NCI-H345 treated with DMSO at 0.1 percent for 48 hours (cell line): ENCODE data around the gene MAPK4.
"Not testable (repeated sequence)": the region's sequence is repeated elsewhere in the genome, so short reads cannot be mapped to it uniquely, and the experiment has no call there.

Source experiments
- DNase-seq: peaks from one replicate; lab custom pipeline; 2025; ENCODE audit not compliant: unreplicated experiment; lab: John Stamatoyannopoulos, UW

The MAPK4 gene

DNA sequence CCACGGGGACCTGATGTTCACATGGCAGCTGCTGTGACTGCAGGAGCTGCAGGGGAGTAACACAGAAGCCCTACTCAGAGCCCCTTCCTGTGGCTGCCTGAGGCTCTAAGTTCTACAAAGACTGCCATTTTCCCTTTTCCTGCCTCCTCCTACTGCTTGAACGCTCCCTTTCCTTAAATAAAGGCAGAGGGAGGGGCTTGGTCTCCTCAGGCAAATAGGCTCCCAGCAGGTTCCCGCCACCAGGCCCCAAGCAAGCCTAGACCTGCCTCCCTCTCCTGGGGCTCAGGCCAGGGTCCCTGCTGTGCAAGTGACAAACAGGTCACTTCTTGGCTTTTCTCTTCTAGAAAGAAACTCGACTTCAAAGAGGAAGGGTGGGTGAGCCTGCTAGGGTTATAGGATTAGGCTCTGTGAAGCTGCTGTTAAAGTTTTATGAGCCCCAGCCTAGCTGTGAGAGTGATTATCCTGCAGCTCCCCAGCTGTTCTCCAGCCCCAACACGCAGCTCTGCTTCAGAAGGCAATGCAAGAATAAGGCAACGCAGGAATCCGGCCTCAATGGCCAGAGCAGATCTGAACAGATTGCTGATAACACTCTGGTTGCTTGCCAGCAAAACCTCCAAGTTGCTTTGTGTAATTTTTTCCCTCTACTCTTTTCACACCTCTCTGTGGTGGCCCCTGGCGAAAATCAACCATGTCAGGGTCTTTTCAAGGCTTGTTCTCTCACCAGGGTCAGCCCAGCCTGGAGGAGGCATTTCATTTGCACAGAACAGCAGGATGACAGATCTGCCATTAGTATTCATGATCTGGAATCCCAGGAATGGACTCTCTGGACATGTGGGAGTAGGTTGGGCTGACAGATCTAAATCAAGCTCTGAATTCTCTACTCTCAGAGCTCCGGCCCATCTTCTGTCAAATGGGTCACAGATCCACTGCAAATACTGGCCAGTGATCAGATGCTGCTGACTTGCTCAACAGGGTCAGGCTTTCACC is 188.6 kb downstream of the MAPK4 start:
- no peak for DNase-seq

DNA sequence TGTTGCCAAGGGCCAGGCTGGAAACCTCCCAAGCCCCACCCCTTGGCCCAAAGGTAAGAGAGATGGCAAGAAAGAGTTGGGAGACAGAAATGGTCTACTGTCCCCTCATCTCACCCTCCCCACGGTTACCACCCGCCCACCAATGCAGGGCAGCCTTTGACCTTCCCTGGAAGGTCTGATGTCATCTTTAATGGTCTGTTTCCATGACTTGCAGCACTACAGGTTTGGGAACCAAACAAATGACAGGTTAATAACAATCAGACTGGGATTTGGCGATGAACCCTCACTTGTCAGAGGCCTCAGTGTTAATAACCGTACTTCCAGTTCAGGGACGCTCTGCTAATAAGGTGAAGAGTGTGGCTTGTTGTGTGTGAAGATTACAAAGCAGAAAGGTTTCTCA is 189.5 kb downstream of the MAPK4 start:
- DNase-seq: no peak

DNA sequence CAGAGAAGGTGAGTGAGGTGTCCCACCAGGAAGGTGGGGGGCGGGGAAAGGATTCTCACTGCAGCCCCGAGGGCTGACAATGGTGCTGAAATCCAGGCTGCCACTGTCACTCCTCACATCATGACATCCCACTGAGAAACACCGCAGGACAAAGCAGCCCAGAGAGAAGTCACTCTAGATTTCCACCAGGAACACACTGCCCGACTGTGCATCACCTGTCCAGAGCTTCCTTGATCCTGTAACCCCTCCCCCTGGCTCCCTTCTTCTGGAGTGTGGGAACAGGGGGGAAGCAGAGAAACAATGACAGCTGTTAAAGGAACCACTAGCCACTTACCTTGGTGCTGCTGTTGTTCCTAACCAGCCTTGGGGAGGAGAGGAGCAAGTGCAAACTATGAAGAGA is 190.1 kb downstream of the MAPK4 start:
- no peak for DNase-seq

DNA sequence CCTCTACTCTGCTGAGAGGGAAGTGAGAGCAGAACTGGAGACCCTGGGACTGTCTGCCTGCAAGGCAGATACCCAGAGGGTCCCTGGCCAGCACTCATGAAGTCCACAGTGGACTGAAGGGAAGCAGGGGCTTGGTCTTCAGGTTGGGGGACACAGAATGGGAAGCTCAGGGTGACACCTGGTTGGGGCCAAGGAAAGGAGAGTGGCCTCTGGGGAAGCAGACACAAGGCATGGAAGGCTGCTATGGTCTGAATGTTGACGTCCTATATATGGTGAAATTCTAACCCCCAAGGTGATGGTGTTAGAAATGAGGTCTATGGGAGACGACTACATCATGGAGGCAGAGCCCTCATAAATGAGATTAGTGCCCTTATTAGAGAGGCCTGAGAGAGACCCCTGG is 190.7 kb downstream of the MAPK4 start:
- no peak for DNase-seq

DNA sequence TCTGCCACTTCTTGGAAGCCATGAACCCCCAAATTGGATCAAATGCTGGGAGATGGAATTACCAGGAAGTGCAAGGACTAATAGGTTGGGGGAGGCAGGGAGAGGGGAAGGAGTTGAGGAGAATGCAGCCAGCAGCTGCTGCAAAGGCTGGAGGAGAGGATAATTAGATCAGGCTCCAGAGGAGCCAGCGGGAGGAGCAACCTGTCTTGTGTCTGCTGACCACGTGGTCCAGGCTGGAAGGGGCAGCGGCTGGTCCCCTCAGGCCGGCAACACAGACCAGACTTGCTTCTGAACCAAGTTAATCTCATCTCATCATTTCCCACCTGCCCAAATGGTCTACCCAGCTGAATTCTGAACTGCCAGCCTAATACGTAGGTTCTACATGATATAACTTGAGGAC is 191.6 kb downstream of the MAPK4 start:
- no peak for DNase-seq

DNA sequence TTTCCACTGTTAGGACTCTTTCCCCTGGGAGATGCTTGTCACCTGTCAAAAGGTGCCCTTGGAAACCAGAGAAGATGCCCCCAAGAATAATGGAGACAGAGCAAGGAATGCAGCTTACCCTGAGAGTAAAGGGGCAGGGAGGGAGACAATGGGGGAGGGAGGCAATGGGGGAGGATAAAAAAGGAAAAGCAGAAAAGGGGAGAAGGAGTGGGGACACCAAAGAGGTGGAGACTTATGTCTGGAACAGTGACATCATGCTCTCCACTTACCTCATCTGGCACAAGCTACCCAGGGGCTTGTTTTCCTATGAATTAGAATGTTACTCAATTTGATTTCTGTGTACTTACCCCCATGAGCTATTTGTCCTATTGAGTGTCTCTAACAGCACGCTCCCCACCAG is 192.1 kb downstream of the MAPK4 start:
- no peak for DNase-seq

DNA sequence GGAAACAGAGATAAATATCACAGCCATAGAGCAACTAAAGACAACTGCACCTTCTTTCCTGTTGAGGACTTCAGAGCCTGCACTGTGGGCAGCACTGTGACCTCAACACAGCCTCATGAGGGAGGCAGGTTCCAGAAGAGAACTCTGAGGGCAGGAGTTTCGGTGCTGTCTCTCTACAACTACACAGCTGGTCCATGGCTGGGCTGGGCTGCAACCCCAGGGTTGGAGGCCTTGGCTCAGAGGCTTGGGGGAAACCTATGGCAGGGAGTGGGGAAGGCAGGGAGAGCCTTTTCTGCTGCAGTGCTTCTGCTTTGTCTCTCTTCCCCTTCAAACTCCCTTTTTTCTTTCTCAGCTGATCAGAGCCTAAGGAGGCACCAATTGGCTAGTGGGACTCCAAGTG is 193.4 kb downstream of the MAPK4 start:
- DNase-seq: no peak

DNA sequence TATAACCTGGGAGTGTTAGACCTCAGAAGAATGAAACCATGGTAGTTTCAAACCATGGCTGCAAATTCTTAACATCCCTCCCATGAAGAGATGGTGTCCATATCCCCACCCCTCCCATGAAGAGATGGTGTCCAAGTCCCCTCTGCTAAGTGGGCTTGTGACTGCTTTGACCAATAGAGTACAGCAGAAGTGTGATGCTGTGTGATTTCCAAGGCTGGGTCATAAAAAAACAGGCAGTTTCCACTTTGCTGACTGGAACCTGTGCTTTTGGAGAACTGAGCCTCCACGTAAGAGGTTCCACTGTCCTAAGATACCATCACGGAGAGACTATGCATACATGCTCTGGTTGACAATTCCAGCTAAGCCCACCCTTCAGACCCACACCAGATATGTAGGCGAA is 194.4 kb downstream of the MAPK4 start:
- DNase-seq: no peak

DNA sequence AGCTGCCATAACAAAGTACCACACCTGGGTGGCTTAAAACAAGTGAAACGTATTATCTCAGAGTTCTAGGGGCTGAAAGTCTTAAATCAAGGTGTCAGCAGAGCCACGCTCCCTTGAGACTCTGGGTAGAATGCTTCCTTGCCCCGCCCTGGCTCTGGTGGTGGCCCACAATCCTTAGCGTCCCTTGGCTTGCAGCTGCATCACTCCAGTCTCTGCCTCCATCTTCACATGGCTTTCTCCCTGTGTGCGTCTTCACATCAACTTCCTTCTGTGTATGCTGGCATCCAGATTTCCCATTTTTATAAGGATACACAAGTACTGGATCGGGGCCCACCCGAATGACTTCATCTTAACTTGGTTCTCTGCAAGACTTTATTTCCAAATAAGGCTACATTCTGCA is 197.5 kb downstream of the MAPK4 start:
- no peak for DNase-seq

DNA sequence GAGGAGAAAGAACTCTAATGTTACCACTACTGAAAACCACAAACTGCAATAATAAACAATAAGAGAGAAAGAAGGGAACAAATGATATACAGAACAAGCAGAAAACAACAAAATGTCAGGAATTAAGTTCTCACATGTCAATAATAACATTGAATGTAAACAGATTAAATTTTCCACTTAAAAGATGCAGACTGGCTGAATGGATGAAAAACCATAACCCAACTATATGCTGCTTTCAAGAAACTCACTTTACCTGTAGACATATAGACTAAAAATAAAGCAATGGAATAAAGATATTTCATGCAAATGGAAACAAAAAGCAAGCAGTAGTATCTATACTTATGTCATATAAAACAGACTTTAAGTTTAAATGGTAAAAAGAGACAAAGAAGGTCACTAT is 209.6 kb downstream of the MAPK4 start:
- DNase-seq: no peak

DNA sequence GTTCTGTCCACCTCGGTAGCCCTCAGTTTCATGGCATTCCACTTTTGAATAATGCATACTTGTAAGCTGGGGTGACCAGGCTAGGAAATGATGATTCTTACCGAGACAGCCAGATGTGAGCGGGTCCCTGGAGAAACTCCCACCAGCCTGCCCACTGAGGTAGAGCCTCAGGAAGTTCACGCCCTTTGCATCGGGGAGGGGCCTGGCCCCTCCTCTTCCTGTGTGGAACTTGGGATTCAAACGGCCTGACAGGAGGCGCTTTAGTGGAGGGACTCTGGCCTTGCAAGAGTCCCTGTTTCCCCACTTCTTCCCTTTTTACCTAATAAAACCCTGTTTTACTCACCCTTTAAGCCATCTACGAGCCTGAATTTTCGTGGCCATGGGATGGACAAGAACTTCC is 215.3 kb downstream of the MAPK4 start:
- no peak for DNase-seq

DNA sequence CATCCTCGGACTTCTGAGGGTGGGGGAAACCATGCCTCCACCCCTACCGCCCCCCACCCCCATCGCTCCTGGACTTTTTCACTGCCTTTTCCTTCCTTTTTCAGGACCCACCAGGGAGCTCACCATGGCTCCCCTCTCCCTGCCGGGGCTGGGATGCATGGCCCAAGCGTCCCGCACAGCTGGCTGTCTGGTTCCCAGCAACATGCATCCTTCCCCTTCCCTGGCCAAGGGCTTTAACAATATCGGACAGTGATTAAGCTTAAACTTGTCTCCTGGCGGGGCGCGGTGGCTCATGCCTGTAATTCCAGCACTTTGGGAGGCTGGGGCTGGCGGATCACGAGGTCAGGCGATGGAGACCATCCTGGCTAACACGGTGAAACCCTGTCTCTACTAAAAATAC is 215.8 kb downstream of the MAPK4 start:
- no peak for DNase-seq

DNA sequence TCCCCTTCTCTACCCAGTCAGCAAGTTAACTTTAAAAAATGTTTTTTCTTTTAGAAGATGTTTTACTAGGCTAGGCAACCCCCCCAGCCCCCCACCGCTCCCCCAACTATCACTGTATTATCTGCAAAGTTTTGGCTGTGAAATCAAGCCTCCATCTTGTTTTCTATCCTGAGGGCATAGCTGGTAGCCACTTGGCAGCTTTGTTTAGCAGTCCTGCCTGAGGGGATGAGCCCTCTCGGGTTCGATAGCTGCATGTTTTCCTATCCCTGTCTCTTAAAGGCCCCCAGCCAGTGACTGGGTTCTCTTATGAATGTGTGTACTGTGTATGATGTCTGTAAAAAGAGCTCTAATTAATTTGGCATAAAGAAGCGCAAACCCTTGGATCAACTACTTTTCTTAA is 216.5 kb downstream of the MAPK4 start:
- no peak for DNase-seq

DNA sequence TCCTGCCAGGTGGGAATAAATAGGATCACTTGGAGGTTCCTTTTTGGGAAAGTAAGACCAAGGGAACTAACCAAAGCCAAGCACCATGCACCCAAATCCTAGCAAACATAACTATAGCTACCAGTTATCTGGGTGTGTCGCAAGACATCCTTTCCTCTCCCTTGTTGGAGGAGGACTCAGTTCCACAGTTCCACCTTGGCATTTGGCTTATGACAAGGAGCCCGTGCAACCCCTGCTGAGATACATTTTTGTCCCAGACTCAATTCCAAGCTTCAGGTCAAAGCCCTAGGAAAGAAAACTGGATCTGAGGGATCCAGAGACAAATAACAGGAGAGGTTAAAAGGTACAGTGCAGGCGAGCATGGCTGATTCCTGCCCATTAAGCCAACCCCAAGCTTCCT is 219.1 kb downstream of the MAPK4 start:
- DNase-seq: not testable (repeated sequence)
